PC-3 (cell line): Measurements from ENCODE around the gene KDELR3. TPM values are rescaled to one million over a fixed set of nuclear protein-coding genes. Genes with fewer than 3 reads are reported as not detected.

Experiments used
- ATAC-seq: fragments of 200-7000 bp; cut with Tn5 transposase; 2 replicates; pipeline ENCODE4 v1.9.1; 2020; ENCODE audit warnings: mild to moderate bottlenecking, moderate library complexity
- BruUV-seq: library from RNA; stranded (reverse); fragments of 400-500 nt; replicated peaks from 2 replicates; lab custom pipeline; 2021; lab: Mats Ljungman, UMichigan
- CTCF ChIA-PET: fragments of 300-600 bp; sonication (Branson Sonifier 250); formaldehyde crosslinking; loops from one replicate; lab custom pipeline; 2022; ENCODE audit warnings: antibody characterized with exemption; lab: Charles Lee
- POLR2A ChIA-PET: fragments of 300-600 bp; sonication (Branson Sonifier 250); formaldehyde crosslinking; loops from one replicate; lab custom pipeline; 2022; ENCODE audit warnings: antibody characterized with exemption; ENCODE audit not compliant: unreplicated experiment; lab: Charles Lee
- DNase-seq: peaks from one replicate; pipeline ENCODE4 v3.0.0-alpha.2; 2015
- H2AFZ ChIP-seq: fragments of 300-600 bp; sonication (generic); 2 replicates; pipeline ENCODE4 v1.6.0; 2016; ENCODE audit warnings: antibody characterized with exemption, low read length
- H3F3A ChIP-seq: fragments of 300-600 bp; sonication (generic); one replicate; pipeline ENCODE4 v1.6.0; 2017; ENCODE audit warnings: antibody characterized with exemption, low read length, control low read depth, mild to moderate bottlenecking; ENCODE audit not compliant: unreplicated experiment
- H3K27ac ChIP-seq: fragments of 300-600 bp; sonication (generic); 2 replicates; pipeline ENCODE4 v1.5.1; 2016; ENCODE audit warnings: mild to moderate bottlenecking, low read length
- H3K27me3 ChIP-seq: fragments of 300-600 bp; sonication (generic); 2 replicates; pipeline ENCODE4 v1.6.1; 2016; ENCODE audit warnings: low read length, mixed read lengths
- H3K36me3 ChIP-seq: fragments of 300-600 bp; sonication (generic); 2 replicates; pipeline ENCODE4 v1.6.1; 2016; ENCODE audit warnings: low read depth, mixed run types, low read length, mixed read lengths
- H3K4me1 ChIP-seq: fragments of 300-600 bp; sonication (generic); 2 replicates; pipeline ENCODE4 v1.5.1; 2016; ENCODE audit warnings: low read length; ENCODE audit not compliant: insufficient read depth
- H3K4me2 ChIP-seq: fragments of 300-600 bp; sonication (generic); 2 replicates; pipeline ENCODE4 v1.6.0; 2016; ENCODE audit warnings: low read length
- H3K4me3 ChIP-seq: fragments of 300-600 bp; sonication (generic); 2 replicates; pipeline ENCODE4 v1.5.1; 2016; ENCODE audit warnings: mild to moderate bottlenecking, low read length, mixed read lengths
- H3K79me2 ChIP-seq: fragments of 300-600 bp; sonication (generic); 2 replicates; pipeline ENCODE4 v1.6.1; 2017; ENCODE audit warnings: low read length, mixed read lengths
- H3K9ac ChIP-seq: fragments of 300-600 bp; sonication (generic); 2 replicates; pipeline ENCODE4 v1.6.0; 2016; ENCODE audit warnings: mild to moderate bottlenecking, low read length
- H3K9me2 ChIP-seq: fragments of 300-600 bp; sonication (generic); replicated peaks from 2 replicates; pipeline ENCODE4 v1.6.1; 2016; ENCODE audit warnings: mixed run types, low read length, mixed read lengths
- H3K9me3 ChIP-seq: fragments of 300-600 bp; sonication (generic); 2 replicates; pipeline ENCODE4 v1.6.1; 2016; ENCODE audit warnings: low read length, mixed read lengths
- H4K20me1 ChIP-seq: fragments of 300-600 bp; sonication (generic); 2 replicates; pipeline ENCODE4 v1.6.1; 2016; ENCODE audit warnings: low read length, mixed read lengths
- EZH2 ChIP-seq: fragments of 300-600 bp; sonication (generic); IDR thresholded peaks from one replicate; pipeline ENCODE4 v1.6.1; 2017; ENCODE audit warnings: antibody characterized with exemption, mild to moderate bottlenecking, low read length; ENCODE audit not compliant: unreplicated experiment
- EZH2phosphoT487 ChIP-seq: fragments of 300-600 bp; sonication (generic); IDR thresholded peaks from 2 replicates; pipeline ENCODE4 v1.6.1; 2018; ENCODE audit warnings: mild to moderate bottlenecking, antibody characterized with exemption, low read length, borderline replicate concordance
- intact Hi-C: fragments of 100-400 bp; cut with micrococcal nuclease; formaldehyde crosslinking; loops from 2 replicates; pipeline ENCODE4 v1.9.0; 2023
- total RNA-seq: library from RNA; depleted of rRNA; stranded (reverse); fragments of >200 nt; gene quantifications from 2 replicates; pipeline ENCODE4 v1.2.3, GENCODE V29; 2014; rRNA removed
- TF ChIP-seq, protein P1 (sequence below): fragments of 300-600 bp; sonication (generic); conservative IDR thresholded peaks from 2 replicates; pipeline ENCODE4 v1.5.1; 2017; ENCODE audit warnings: antibody characterized with exemption, low read depth, mild to moderate bottlenecking, low read length

KDELR3 gene
- total RNA-seq, 1 experiment from 2014 or later: 17.7 TPM

DNA sequence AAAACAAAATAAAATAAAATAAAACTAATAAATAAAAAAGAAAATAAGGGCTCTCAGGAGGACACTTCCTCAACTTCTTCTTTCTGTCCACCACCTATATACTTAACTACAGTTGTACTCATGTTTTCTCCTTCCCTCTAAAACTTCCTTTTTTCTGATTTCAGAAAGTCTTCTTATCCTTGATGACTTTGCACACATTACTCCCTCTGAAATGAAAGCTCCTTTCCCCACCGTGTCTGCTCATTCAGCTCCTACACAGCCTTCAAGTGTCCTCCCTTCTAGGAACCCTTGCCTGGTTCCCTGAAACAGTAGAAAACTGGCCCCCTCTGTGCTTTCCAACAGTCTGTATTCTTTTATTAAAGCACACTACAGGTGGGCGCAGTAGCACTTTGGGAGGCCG is 56.5 kb downstream of the KDELR3 start:
- no peak for ATAC-seq
- CTCF ChIA-PET: interaction anchor here (0.6 kb wide), 1 partner anchor 18 kb away, joined by 3 read pairs; no protein-coding TSS in a partner anchor

DNA sequence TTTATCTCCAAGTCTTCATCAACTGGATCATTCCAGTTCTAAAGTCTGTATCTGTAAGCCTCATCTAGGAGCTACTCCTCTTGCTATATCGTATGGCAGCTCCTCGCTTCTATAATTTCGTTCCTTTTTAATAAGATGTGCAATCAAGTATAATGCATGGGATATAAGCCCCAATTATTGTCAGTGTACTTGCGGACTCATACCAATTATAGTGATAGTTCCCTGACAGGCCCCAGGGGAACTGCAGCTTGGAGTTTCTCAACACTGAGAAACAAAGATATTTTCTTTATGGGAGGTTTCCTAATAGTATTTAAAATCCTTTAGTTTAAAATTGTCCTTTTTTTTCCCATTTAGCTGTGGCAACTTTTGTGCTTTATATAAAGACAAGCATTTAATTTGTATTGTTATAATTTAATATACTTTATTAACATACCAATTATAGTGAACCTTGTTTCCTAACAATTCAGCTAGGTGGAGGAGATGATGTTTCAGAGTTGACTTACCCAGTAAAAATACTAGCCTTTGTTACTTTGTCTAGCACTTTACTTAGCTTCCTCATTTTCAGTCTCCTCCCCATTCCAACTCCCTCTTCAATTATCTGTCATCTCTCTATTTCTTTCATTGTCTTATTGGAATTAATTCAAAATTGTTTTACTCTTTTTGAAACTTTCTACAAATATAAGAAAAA is 63.5 kb downstream of the KDELR3 start:
- BruUV-seq: no TSS peak
- H3K9me3 ChIP-seq: no peaks in the 10 kb centered on the region
- TF ChIP-seq EZH2 (no peak), EZH2phosphoT487 (no peak)
- TF ChIP-seq, protein P1, sequence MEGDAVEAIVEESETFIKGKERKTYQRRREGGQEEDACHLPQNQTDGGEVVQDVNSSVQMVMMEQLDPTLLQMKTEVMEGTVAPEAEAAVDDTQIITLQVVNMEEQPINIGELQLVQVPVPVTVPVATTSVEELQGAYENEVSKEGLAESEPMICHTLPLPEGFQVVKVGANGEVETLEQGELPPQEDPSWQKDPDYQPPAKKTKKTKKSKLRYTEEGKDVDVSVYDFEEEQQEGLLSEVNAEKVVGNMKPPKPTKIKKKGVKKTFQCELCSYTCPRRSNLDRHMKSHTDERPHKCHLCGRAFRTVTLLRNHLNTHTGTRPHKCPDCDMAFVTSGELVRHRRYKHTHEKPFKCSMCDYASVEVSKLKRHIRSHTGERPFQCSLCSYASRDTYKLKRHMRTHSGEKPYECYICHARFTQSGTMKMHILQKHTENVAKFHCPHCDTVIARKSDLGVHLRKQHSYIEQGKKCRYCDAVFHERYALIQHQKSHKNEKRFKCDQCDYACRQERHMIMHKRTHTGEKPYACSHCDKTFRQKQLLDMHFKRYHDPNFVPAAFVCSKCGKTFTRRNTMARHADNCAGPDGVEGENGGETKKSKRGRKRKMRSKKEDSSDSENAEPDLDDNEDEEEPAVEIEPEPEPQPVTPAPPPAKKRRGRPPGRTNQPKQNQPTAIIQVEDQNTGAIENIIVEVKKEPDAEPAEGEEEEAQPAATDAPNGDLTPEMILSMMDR: no peak
- intact Hi-C loops: no loop called here
- H3K4me3 ChIP-seq: no peak overlapping the region
- H3K27me3 ChIP-seq: no peaks in the 10 kb centered on the region
- no peaks in the 10 kb centered on the region for H3K36me3 ChIP-seq
- 0 out of 2 replicates have a peak overlapping the region, but pooled peaks have one; percentile 25 for H2AFZ ChIP-seq
- ChIA-PET CTCF (no interaction called here), POLR2A (no interaction called here)
- ATAC-seq (no peak), DNase-seq (no peak)
- H3K9ac ChIP-seq: no peak overlapping the region
- no peaks in the 10 kb centered on the region for H4K20me1 ChIP-seq
- no peaks in the 10 kb centered on the region for H3F3A ChIP-seq
- H3K9me2 ChIP-seq: no peaks in the 10 kb centered on the region
- H3K4me2 ChIP-seq: 0 out of 2 replicates have a peak overlapping the region, but pooled peaks have one; percentile 6
- no peak overlapping the region for H3K27ac ChIP-seq
- H3K79me2 ChIP-seq: no peaks in the 10 kb centered on the region
- H3K4me1 ChIP-seq: peaks cover 5% of the 10 kb centered on the region; the same call in 1 of the 2 replicates

More for the DNA sequence above, 56.5 kb downstream of the KDELR3 start:
- DNase-seq: no peak
- H3K27me3 ChIP-seq: no peaks in the 10 kb centered on the region
- no peak overlapping the region for H3K27ac ChIP-seq
- no peaks in the 10 kb centered on the region for H3K9me2 ChIP-seq
- POLR2A ChIA-PET: no interaction called here
- TF ChIP-seq, protein P1: no peak
- no peak for TF ChIP-seq EZH2phosphoT487
- TF ChIP-seq EZH2: no peak
- H3K4me3 ChIP-seq: no peak overlapping the region
- no peak overlapping the region for H3K9ac ChIP-seq
- no peaks in the 10 kb centered on the region for H3K4me1 ChIP-seq
- BruUV-seq: no TSS peak
- intact Hi-C loops: no loop called here
- H3K36me3 ChIP-seq: no peaks in the 10 kb centered on the region
- no peaks in the 10 kb centered on the region for H3K79me2 ChIP-seq
- H3F3A ChIP-seq: no peaks in the 10 kb centered on the region
- no peak overlapping the region for H3K4me2 ChIP-seq
- no peak overlapping the region for H2AFZ ChIP-seq
- no peaks in the 10 kb centered on the region for H4K20me1 ChIP-seq
- no peaks in the 10 kb centered on the region for H3K9me3 ChIP-seq

Other genes starting within 250 kb of the KDELR3 start
- gene TMEM184B, start 195.1 kb upstream of the KDELR3 start, total RNA-seq: 37.5 and 43.8 TPM in 2 replicates
- 147 and 179 TPM in 2 replicates for gene CSNK1E, start 150.7 kb upstream of the KDELR3 start, total RNA-seq
- not detected in 2 replicates for gene KCNJ4, start 12.9 kb upstream of the KDELR3 start, total RNA-seq
- gene DDX17, start 38.2 kb downstream of the KDELR3 start, total RNA-seq: 333 and 512 TPM in 2 replicates
- gene DMC1, start 102.1 kb downstream of the KDELR3 start, total RNA-seq: not detected in 2 replicates
- gene FAM227A, start 188.3 kb downstream of the KDELR3 start, total RNA-seq: 1.2 and 2.2 TPM in 2 replicates
- 12.9 and 14.3 TPM in 2 replicates for gene CBY1, start 188.5 kb downstream of the KDELR3 start, total RNA-seq
- 68.7 and 82.3 TPM in 2 replicates for gene TOMM22, start 213.9 kb downstream of the KDELR3 start, total RNA-seq
- 37.5 and 40.3 TPM in 2 replicates for gene JOSD1, start 232.8 kb downstream of the KDELR3 start, total RNA-seq
- 28.2 and 29.6 TPM in 2 replicates for gene GTPBP1, start 237.8 kb downstream of the KDELR3 start, total RNA-seq